T-helper 17 cell (primary cell): ENCODE data around the gene SCIN. TPM values are rescaled to one million over a fixed set of nuclear protein-coding genes. Genes with fewer than 3 reads are reported as not detected.

ENCODE experiments used
- ATAC-seq: fragments of 150-1000 bp; cut with Tn5 transposase; 2 replicates; pipeline ENCODE4 v1.10.0; 2021; ENCODE audit warnings: mild to moderate bottlenecking, moderate library complexity
- DNase-seq, 3 donors: peaks; one replicate each; pipeline versions ENCODE4 v3.0.0 to v3.0.0-alpha.2; 2020 to 2021
- H3K9me3 ChIP-seq: one replicate; pipeline ENCODE4 v1.7.0; 2013; ENCODE audit warnings: low read length, mild to moderate bottlenecking; ENCODE audit not compliant: control insufficient read depth, poor library complexity, severe bottlenecking
- H3K27ac Mint-ChIP-seq: one replicate; pipeline ENCODE4 v1.8.0; 2022; ENCODE audit warnings: mild to moderate bottlenecking, moderate library complexity, mixed read lengths
- H3K27me3 Mint-ChIP-seq: one replicate; pipeline ENCODE4 v1.8.0; 2022; ENCODE audit warnings: mixed read lengths
- H3K36me3 Mint-ChIP-seq: one replicate; pipeline ENCODE4 v1.8.0; 2022; ENCODE audit warnings: low read depth, mixed read lengths
- H3K4me1 Mint-ChIP-seq: one replicate; pipeline ENCODE4 v1.8.0; 2022; ENCODE audit warnings: mild to moderate bottlenecking, mixed read lengths
- H3K4me3 Mint-ChIP-seq: one replicate; pipeline ENCODE4 v1.8.0; 2022; ENCODE audit warnings: mild to moderate bottlenecking, moderate library complexity, mixed read lengths
- total RNA-seq, 4 donors: library from RNA in 2 of 4; stranded (reverse) in 2 of 4; gene quantifications; one replicate each; pipeline ENCODE4 v1.2.3 and lab custom pipeline; 2022 to 2026

SCIN gene
- total RNA-seq, 2 donors from 2014 or later, result 0.15 TPM; not detected in 1

DNA sequence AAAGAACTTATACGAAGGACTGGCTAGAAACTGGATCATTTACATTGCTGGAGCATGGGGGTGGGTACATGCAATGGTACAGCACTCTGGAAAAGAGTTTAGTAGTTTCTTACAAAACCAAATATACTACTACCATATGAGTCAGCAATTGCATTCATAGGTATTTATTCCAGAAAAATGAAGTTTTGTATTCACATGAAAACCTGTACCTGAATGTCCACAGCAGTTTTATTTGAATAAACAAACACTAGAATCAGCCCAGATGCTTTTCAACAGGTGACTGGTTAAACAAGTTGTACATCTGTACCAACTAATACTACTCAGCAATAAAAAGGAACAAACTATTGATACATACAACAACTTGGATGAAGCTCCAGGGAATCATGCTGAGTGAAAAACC lies 3.4 kb downstream of the SCIN start:
- H3K27ac Mint-ChIP-seq, result no peak overlapping the region
- H3K4me3 Mint-ChIP-seq, result no peak overlapping the region
- no peak for DNase-seq
- H3K27me3 Mint-ChIP-seq, result peaks cover 61% of the 10 kb centered on the region
- H3K4me1 Mint-ChIP-seq, result peaks cover 18% of the 10 kb centered on the region
- H3K9me3 ChIP-seq, result no peaks in the 10 kb centered on the region
- H3K36me3 Mint-ChIP-seq, result peaks cover 5% of the 10 kb centered on the region
- no peak for ATAC-seq

DNA sequence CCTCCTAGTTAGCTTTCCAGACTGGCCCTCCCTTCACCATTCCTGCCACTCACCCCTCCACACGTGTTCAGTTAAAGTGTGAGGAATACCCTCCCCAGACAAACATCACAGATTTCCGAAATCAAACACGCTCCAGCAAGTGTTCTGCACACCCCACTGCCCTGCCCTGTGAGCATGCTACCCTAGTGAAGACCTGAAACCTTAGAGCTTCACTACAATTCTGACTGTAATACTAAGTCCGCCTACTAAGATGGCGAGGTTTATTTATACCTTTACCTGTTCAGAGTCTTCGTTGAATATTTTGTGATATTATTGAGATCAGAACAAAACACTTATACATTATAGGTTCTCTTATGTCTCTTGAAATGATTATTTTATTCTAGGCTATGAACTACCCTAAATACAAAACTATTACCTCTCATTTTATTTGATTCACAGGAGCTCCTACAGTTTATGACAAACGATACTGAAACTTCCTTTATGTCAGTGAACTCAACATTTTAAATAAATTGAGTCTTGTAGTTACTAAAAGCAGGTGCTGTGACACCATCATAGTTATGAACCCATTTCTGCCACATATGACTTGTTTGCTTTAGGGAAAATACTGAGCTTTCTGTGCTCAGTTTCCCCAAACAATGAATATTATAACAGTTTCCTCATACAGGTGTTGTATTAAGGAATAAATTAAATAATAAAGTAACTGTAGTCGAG lies 8.6 kb downstream of the SCIN start:
- Mint-ChIP-seq H3K27ac (no peak overlapping the region), H3K4me3 (no peak overlapping the region), H3K4me1 (no peaks in the 10 kb centered on the region), H3K27me3 (peaks cover 43% of the 10 kb centered on the region), H3K36me3 (no peaks in the 10 kb centered on the region)
- ATAC-seq, result no peak
- no peak for DNase-seq
- H3K9me3 ChIP-seq, result no peaks in the 10 kb centered on the region

DNA sequence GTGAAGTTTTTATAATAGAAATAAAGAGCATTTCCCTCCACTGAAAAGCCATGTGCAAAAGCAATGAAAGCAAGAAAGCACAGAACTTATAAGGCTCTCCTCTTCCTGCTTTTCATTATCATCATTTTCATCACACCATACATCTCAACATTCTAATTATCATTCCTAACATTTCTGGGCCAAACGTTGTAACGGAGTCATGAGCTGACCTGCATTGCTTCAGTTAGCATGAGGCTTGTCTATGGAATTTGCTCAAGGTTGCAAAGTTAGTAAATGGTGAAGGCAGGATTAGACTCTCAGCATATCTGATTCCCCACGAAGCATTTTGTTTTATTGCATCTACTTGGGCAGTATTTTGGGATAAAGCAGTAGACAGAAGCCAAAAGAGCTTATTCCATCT lies 11.4 kb downstream of the SCIN start:
- Mint-ChIP-seq H3K4me1 (peaks cover 6% of the 10 kb centered on the region), H3K4me3 (no peak overlapping the region), H3K27ac (no peak overlapping the region), H3K36me3 (no peaks in the 10 kb centered on the region), H3K27me3 (peaks cover 49% of the 10 kb centered on the region)
- H3K9me3 ChIP-seq, result no peaks in the 10 kb centered on the region
- no peak for ATAC-seq
- DNase-seq, result no peak

DNA sequence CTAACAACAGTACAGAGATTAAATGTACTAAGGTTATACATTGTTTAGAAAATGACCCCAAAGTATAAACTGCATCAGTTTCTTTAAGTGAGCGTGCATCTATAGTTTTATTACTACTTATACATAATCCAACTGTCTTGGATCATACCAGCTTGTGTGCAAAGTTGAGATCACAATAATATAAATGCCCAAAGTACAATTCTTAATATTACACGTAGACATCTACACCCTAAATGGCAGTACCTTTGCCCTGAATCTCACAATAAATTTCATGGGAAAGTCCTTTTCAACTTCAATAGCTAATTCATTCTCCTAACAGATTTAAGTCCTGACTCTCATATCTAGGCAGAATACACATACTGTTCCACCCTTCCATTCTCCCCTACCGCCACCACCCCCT lies 11.8 kb downstream of the SCIN start:
- ATAC-seq (no peak), DNase-seq (no peak)
- H3K9me3 ChIP-seq, result no peaks in the 10 kb centered on the region
- Mint-ChIP-seq H3K27ac (no peak overlapping the region), H3K36me3 (no peaks in the 10 kb centered on the region), H3K4me3 (no peak overlapping the region), H3K27me3 (peaks cover 45% of the 10 kb centered on the region), H3K4me1 (peaks cover 6% of the 10 kb centered on the region)

DNA sequence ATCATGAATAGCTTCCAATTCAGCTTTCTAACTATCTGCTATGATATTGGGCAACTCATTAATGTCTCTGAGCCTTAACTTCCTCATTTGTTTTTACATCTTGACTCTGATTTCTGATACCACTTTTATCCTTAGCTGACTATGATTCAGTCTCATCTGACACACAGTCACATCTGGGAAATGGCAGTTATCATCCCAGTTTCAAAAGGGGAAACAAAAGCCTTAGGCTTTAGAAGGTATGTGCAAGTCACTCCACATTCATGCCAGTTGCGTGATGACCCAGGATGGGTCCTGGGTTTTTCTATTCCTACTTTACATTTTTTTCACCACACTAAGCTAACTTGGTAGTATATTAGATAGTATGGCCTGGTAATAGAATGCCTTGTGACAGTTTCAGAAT lies 12.7 kb downstream of the SCIN start:
- Mint-ChIP-seq H3K27ac (no peak overlapping the region), H3K4me1 (peaks cover 6% of the 10 kb centered on the region), H3K36me3 (no peaks in the 10 kb centered on the region), H3K27me3 (peaks cover 45% of the 10 kb centered on the region), H3K4me3 (no peak overlapping the region)
- DNase-seq (no peak), ATAC-seq (no peak)
- H3K9me3 ChIP-seq, result no peaks in the 10 kb centered on the region

DNA sequence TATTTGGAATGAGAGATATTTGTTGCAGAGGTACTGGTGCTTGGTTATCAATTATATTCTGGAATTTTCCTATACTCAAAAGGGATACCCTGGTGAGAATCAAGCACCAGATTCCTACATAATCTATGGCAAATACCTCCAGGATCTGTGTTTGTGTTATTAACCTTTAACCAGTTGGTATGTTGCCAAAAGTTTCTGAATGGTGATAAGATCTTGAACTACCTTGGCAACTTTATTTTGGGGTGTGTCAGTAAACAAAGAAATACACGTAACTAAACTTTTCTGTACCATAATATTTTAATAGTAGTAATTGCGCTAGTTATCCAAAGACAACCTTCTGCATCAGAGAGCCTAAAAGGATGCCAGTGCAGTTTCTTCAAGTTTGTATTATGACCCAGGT lies 13.4 kb downstream of the SCIN start:
- ATAC-seq (no peak), DNase-seq (no peak)
- peaks cover 6% of the 10 kb centered on the region for H3K4me1 Mint-ChIP-seq
- H3K4me3 Mint-ChIP-seq, result no peak overlapping the region
- no peaks in the 10 kb centered on the region for H3K36me3 Mint-ChIP-seq
- peaks cover 41% of the 10 kb centered on the region for H3K27me3 Mint-ChIP-seq
- no peaks in the 10 kb centered on the region for H3K9me3 ChIP-seq
- no peak overlapping the region for H3K27ac Mint-ChIP-seq

DNA sequence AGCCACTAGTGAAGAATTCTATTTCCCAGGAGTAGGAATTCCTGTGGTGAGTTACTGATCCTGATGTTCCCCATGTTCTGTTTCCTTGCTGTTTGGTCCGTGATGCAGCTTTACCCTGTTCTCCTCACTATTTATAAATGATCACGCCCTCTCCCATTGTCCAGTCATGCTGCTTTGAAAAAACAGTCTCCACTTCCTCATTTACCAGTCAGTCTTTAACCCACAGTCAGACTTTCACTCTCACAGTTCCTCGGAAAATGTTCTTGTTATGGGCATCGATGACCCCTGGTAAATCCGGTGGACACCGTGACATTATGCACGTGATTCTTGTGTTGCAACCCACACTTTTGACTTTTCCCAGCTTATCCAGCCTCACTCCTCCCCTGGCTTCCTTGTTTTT lies 14.4 kb downstream of the SCIN start:
- peak overlapping the region; percentile 8 for H3K4me3 Mint-ChIP-seq
- DNase-seq (no peak), ATAC-seq (peak; percentile 41)
- H3K9me3 ChIP-seq, result no peaks in the 10 kb centered on the region
- no peaks in the 10 kb centered on the region for H3K36me3 Mint-ChIP-seq
- no peak overlapping the region for H3K27ac Mint-ChIP-seq
- peaks cover 39% of the 10 kb centered on the region for H3K27me3 Mint-ChIP-seq
- H3K4me1 Mint-ChIP-seq, result peaks cover 6% of the 10 kb centered on the region

DNA sequence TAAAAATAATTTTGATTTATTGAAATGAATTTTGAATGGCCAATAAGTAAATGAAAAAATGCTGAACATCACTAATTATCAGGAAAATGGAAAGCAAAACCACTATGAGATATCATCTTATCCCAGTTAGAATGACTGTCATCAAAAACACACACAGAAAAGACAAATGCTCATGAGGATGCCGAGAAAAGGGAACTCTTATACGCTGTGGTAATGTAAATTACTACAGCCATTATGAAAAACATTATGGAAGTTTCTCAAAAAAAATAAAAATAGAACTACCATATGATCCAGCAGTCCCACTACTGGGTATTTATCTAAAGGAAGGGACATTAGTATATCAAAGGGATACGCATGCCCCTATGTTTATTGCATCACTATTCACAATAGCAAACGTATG lies 15.8 kb downstream of the SCIN start:
- H3K4me3 Mint-ChIP-seq, result no peak overlapping the region
- H3K27ac Mint-ChIP-seq, result no peak overlapping the region
- no peaks in the 10 kb centered on the region for H3K9me3 ChIP-seq
- ATAC-seq (no peak), DNase-seq (no peak)
- H3K27me3 Mint-ChIP-seq, result peaks cover 32% of the 10 kb centered on the region
- no peaks in the 10 kb centered on the region for H3K36me3 Mint-ChIP-seq
- peaks cover 6% of the 10 kb centered on the region for H3K4me1 Mint-ChIP-seq

DNA sequence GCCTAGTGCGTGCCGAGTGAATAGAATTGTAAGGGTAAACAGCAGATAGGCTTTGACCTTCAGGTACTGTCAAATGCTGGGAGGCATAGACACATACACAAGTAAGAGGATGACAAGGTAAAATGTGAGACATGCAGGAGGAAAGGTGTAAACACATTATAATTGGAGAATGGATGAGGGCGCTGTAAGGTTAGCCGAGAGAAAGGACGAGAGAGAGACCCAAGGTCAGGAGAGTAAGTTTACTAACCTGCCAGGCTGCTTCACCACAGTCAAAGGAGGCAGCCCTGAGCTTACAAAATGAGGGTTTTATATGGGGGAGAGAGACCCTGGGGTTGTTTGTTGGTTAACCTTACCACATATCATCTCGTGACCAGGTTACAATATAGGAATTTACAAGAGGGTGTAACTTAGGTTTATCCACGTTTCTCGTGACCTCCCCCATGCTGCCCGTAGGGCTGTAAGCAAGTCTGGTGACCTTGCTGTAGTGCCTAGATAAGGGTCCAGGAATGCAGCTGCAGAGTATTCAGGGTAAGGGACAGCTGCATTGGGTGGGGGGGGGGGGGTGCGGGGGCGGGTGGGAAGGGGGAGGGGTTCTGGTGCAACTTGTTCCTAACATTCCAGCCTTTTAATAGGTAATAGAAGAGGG lies 17.9 kb downstream of the SCIN start:
- Mint-ChIP-seq H3K27me3 (peaks cover 21% of the 10 kb centered on the region), H3K4me3 (no peak overlapping the region), H3K27ac (no peak overlapping the region), H3K36me3 (no peaks in the 10 kb centered on the region), H3K4me1 (peaks cover 6% of the 10 kb centered on the region)
- DNase-seq (no peak), ATAC-seq (no peak)
- no peaks in the 10 kb centered on the region for H3K9me3 ChIP-seq

DNA sequence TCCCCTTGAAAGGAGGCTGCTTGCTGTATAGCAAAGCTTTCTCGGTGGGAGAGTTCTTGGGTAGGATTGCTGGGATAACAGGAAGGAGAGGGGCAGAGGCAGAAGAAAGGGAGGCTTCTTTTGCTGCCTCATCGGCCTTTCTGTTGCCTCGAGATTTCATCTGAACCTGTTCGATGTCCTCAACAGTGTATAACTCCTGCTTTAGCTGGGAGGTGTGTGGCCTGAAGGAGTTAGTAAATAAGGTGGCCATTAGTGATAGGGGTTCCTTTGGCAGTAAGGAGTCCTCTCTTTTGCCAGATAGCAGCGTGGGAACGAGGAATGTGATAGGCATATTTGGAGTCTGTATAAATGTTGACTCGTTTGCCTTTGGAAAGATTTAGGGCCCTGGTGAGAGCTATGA lies 20.0 kb downstream of the SCIN start:
- Mint-ChIP-seq H3K27me3 (peaks cover 11% of the 10 kb centered on the region), H3K4me1 (no peaks in the 10 kb centered on the region), H3K36me3 (no peaks in the 10 kb centered on the region), H3K27ac (no peak overlapping the region), H3K4me3 (no peak overlapping the region)
- DNase-seq, result no peak
- H3K9me3 ChIP-seq, result no peaks in the 10 kb centered on the region
- ATAC-seq, result no peak

DNA sequence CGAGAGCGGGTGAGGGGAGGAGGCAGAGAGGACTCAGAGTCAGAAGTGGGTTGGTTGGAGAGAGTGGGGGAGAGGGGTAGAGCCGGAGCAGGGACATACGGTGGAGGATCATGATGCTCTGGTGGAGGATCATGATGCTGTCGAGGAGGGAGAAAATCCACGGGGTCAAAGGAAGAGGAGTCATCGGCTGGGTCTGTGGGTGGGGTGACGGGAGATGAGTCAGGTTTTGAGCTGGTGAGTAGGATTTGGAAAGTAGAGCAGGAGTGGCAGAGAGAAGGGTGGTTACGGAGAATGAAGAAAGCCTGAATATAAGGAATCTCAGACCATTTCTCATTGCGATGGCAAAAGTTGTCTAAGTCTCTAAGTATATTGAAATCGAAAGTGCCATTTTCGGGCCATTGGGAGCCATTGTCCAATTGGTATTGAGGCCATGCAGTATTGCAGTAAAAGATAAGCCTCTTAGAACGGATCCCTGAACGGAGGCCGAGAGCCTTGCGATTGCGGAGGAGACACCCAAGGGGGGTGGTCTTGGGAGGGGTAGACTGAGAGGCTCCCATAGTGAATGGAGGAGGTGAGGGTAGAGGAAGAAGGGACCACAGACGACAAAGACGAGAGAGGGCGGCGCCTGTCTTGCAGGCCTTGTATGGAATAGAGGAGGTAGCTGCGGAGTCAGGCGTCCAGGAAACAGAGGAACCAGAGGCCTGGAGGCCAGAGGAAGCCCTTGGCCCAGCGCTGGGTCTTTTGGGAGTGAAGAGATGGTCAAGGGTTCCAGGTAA lies 23.8 kb downstream of the SCIN start:
- Mint-ChIP-seq H3K27ac (no peak overlapping the region), H3K4me3 (no peak overlapping the region), H3K36me3 (no peaks in the 10 kb centered on the region), H3K27me3 (no peaks in the 10 kb centered on the region), H3K4me1 (no peaks in the 10 kb centered on the region)
- DNase-seq, result no peak
- no peaks in the 10 kb centered on the region for H3K9me3 ChIP-seq
- ATAC-seq, result no peak

DNA sequence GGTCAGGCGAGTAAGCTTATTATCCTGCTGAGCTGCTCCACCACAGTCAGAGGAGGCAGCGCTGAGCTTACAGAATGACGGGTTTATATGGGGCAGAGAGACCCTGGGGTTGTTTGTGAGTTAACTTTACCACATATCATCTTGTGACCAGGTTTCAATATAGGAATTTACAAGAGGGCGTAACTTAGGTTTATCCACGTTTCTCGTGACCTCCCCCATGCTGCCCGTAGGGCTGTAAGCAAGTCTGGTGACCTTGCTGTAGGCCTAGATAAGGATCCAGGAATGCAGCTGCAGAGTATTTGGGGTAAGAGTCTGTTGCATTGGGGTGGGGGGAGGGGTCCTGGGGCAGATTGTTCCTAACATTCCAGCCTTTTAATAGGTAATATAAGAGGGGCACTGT lies 24.6 kb downstream of the SCIN start:
- Mint-ChIP-seq H3K27me3 (no peaks in the 10 kb centered on the region), H3K4me1 (no peaks in the 10 kb centered on the region), H3K36me3 (no peaks in the 10 kb centered on the region), H3K4me3 (no peak overlapping the region), H3K27ac (no peak overlapping the region)
- ATAC-seq, result no peak
- DNase-seq, result no peak
- H3K9me3 ChIP-seq, result no peaks in the 10 kb centered on the region

DNA sequence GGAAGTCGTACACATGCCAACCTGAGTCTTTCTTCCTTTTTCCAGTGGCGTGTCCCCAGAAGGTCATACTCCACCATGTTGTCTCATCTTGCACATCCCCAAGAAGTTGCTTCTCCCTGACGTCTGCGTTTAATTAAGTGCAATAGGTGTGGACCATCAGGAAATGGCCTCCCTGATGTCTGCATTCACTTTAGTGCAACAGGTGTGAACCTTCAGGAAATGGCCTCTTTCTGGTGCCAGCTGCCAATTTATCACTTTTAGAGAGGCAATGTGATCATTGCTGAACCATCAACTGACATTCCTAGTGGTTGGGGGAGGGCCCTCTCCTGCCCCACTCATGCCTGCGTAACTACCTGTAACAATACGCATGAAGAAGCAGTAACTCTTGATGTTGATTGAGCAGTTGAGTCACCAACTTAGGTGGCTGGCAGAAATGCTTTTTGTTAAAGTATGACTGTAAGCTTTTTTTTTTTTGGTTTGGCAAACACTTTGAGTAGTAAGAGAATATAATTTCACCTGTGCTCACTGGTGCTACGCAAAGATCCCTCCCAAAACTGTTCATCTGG lies 25.8 kb downstream of the SCIN start:
- Mint-ChIP-seq H3K4me3 (no peak overlapping the region), H3K4me1 (no peaks in the 10 kb centered on the region), H3K27ac (no peak overlapping the region), H3K36me3 (no peaks in the 10 kb centered on the region), H3K27me3 (no peaks in the 10 kb centered on the region)
- no peaks in the 10 kb centered on the region for H3K9me3 ChIP-seq
- no peak for ATAC-seq
- DNase-seq, result no peak
